A673 (cell line): Measurements from ENCODE around the gene GALNT2.

Source experiments
- CTCF ChIP-seq: fragments of 300-800, 200-600 bp; sonication (generic); conservative IDR thresholded peaks from 2 replicates; pipeline ENCODE4 v1.5.1; 2017; ENCODE audit warnings: low read depth, mild to moderate bottlenecking, antibody characterized with exemption, low read length, moderate library complexity, mixed read lengths
- EZH2 ChIP-seq: fragments of 200-600 bp; sonication (generic); IDR thresholded peaks from 2 replicates; pipeline ENCODE4 v1.6.1; 2017; ENCODE audit warnings: borderline replicate concordance, low read depth, mild to moderate bottlenecking, mixed read lengths, antibody characterized with exemption, low read length; ENCODE audit not compliant: poor library complexity, severe bottlenecking

GRCh38 chr1:230286890-230287269 is 219.8 kb downstream of the GALNT2 start:
- TF ChIP-seq CTCF (no peak), EZH2 (no peak)
